Activated CD8-positive, alpha-beta T cell treated with anti-CD3 and anti-CD28 coated beads for 36 hours (primary cell): ENCODE results near the gene PDE6H. TPM values are rescaled to one million over a fixed set of nuclear protein-coding genes. Genes with fewer than 3 reads are reported as not detected.
A peak's percentile ranks its signal among the peaks of the same experiment; 100 is the strongest.

Experiments used
- ATAC-seq: fragments of 200-7000 bp; cut with Tn5 transposase; one replicate; pipeline ENCODE4 v1.10.0; 2021; ENCODE audit warnings: mild to moderate bottlenecking, moderate library complexity
- CTCF ChIA-PET: fragments of 350-600 bp; sonication (Branson Sonifier 250); formaldehyde crosslinking; loops from one replicate; lab custom pipeline; 2021; ENCODE audit warnings: antibody characterized with exemption; lab: Charles Lee
- POLR2A ChIA-PET: fragments of 350-600 bp; sonication (Branson Sonifier 250); formaldehyde crosslinking; loops from one replicate; lab custom pipeline; 2021; ENCODE audit warnings: antibody characterized with exemption; lab: Charles Lee
- DNase-seq: peaks from one replicate; pipeline ENCODE4 v3.0.0-alpha.2; 2020
- H3K27ac Mint-ChIP-seq: one replicate; pipeline ENCODE4 v1.8.0; 2021; ENCODE audit warnings: mild to moderate bottlenecking, mixed read lengths
- H3K27me3 Mint-ChIP-seq: one replicate; pipeline ENCODE4 v1.8.0; 2021; ENCODE audit warnings: mixed read lengths
- H3K36me3 Mint-ChIP-seq: one replicate; pipeline ENCODE4 v1.8.0; 2021; ENCODE audit warnings: low read depth, mixed read lengths
- H3K4me1 Mint-ChIP-seq: one replicate; pipeline ENCODE4 v1.8.0; 2021; ENCODE audit warnings: low read depth, mixed read lengths
- H3K4me3 Mint-ChIP-seq: one replicate; pipeline ENCODE4 v1.8.0; 2021; ENCODE audit warnings: mild to moderate bottlenecking, moderate library complexity, mixed read lengths
- H3K9me3 Mint-ChIP-seq: one replicate; pipeline ENCODE4 v1.8.0; 2021; ENCODE audit warnings: mixed read lengths
- intact Hi-C: fragments of 100-400 bp; cut with micrococcal nuclease; formaldehyde crosslinking; loops from one replicate; pipeline ENCODE4 v1.10.0; 2022
- total RNA-seq, 2 experiments: library from RNA; stranded (reverse); gene quantifications; one replicate each; pipeline ENCODE4 v1.2.3, GENCODE V29; 2021
- TF ChIP-seq, protein P1 (sequence below): fragments of 200-600 bp; IDR thresholded peaks from one replicate; pipeline ENCODE4 v1.8.0; 2022; ENCODE audit warnings: antibody characterized with exemption, mild to moderate bottlenecking

Gene PDE6H
- total RNA-seq, 2 experiments from 2014 or later = not detected

DNA sequence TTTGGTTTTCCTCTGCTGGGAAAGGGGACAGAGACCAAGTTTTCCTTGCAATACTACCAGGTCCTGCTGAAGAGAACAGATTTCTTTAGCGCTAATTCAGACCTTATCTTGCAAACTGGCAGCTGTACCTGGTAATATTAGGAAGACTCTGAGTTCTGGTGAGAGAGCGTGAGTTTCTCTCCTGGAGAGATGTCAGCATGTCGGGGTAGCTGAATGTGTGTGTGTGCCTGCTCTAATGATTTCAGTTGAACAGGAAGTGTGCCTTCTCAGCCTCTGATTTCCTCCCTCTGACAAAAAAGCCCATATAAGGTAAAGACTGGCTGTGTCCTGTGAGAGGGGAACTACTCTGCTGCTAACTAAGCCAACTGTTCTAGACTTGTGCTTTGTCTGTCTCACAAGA is 24.2 kb upstream of the PDE6H start:
- Mint-ChIP-seq H3K27ac (peak overlapping the region; percentile 97), H3K27me3 (no peaks in the 10 kb centered on the region), H3K4me3 (peak overlapping the region; percentile 68), H3K36me3 (peaks cover 88% of the 10 kb centered on the region), H3K9me3 (no peaks in the 10 kb centered on the region), H3K4me1 (peaks cover 84% of the 10 kb centered on the region)
- intact Hi-C loops = no loop called here
- ChIA-PET CTCF (interaction anchor here (1.0 to 2.6 kb wide), 5 partner anchors 10 to 179 kb away, joined by 4 to 11 read pairs (median 4); partner anchors contain the start of gene ERP27), POLR2A (interaction anchor here (1.0 to 3.8 kb wide), 6 partner anchors 9 to 179 kb away, joined by 3 to 41 read pairs (median 4); partner anchors contain the start of genes ARHGDIB and ERP27)
- TF ChIP-seq, protein P1, sequence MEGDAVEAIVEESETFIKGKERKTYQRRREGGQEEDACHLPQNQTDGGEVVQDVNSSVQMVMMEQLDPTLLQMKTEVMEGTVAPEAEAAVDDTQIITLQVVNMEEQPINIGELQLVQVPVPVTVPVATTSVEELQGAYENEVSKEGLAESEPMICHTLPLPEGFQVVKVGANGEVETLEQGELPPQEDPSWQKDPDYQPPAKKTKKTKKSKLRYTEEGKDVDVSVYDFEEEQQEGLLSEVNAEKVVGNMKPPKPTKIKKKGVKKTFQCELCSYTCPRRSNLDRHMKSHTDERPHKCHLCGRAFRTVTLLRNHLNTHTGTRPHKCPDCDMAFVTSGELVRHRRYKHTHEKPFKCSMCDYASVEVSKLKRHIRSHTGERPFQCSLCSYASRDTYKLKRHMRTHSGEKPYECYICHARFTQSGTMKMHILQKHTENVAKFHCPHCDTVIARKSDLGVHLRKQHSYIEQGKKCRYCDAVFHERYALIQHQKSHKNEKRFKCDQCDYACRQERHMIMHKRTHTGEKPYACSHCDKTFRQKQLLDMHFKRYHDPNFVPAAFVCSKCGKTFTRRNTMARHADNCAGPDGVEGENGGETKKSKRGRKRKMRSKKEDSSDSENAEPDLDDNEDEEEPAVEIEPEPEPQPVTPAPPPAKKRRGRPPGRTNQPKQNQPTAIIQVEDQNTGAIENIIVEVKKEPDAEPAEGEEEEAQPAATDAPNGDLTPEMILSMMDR = no peak
- DNase-seq (peak; percentile 73), ATAC-seq (peak; percentile 77)

DNA sequence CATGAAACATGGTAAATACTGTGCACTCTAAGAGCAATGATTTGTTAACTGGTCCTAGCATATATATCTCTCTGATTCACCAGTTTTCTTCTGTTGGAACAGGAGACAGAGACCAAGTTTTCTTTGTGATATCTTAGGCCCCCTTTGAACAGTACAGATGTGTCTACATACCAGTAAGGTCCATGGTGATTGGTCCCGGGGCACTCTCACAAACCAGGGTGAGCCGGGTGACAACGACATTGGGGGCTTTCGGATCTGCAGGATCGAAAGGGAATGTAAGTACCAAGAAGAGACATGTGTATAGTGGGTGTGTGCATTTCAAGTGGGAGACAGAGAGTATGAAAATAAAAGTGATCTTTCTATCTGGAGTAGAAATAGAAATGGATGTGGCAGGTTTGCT is 23.2 kb upstream of the PDE6H start:
- TF ChIP-seq, protein P1 = no peak
- no peaks in the 10 kb centered on the region for H3K27me3 Mint-ChIP-seq
- no peaks in the 10 kb centered on the region for H3K9me3 Mint-ChIP-seq
- ATAC-seq = peak; percentile 12
- CTCF ChIA-PET = interaction anchor here (1.7 to 2.6 kb wide), 3 partner anchors 11 to 180 kb away, joined by 4 to 11 read pairs (median 8); partner anchors contain the start of gene ERP27
- intact Hi-C loops = loop anchor here (5.0 to 10.0 kb wide), 2 partner anchors 43 to 555 kb away; no protein-coding TSS in a partner anchor
- H3K4me1 Mint-ChIP-seq = peaks cover 91% of the 10 kb centered on the region
- H3K4me3 Mint-ChIP-seq = peak overlapping the region; percentile 68
- H3K36me3 Mint-ChIP-seq = peaks cover 92% of the 10 kb centered on the region
- peak overlapping the region; percentile 97 for H3K27ac Mint-ChIP-seq
- POLR2A ChIA-PET = interaction anchor here (1.9 to 3.8 kb wide), 2 partner anchors 10 kb away, joined by 5 to 41 read pairs; partner anchors contain the start of gene ARHGDIB
- peak; percentile 73 for DNase-seq

DNA sequence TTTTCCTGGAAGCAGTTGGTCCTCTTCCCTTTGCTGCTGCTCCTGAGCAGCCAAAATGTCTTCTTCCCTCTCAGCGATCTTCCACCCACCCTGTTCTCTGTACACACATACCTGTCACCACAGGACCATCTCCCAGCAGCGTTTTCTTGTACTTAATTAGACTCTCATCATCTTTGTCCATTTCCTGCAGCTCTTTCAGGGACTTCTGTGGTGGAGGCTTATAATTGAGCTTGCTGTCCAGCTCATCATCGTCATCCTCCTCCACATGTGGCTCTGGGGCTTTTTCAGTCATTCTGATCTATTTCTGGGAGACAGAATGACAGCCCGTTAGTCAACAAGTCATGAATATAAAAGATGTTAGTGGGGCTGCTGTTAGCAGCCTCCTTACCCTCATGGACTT is 22.4 kb upstream of the PDE6H start:
- no peaks in the 10 kb centered on the region for H3K9me3 Mint-ChIP-seq
- intact Hi-C loops = loop anchor here (5.0 to 10.0 kb wide), 2 partner anchors 42 to 556 kb away; no protein-coding TSS in a partner anchor
- TF ChIP-seq, protein P1 = no peak
- H3K36me3 Mint-ChIP-seq = peaks cover 87% of the 10 kb centered on the region
- DNase-seq = peak; percentile 68
- POLR2A ChIA-PET = interaction anchor here (1.0 to 3.8 kb wide), 3 partner anchors 9 to 180 kb away, joined by 3 to 41 read pairs (median 5); partner anchors contain the start of gene ARHGDIB
- ATAC-seq = peak; percentile 25
- peak overlapping the region; percentile 97 for H3K27ac Mint-ChIP-seq
- CTCF ChIA-PET = no interaction called here
- peak overlapping the region; percentile 68 for H3K4me3 Mint-ChIP-seq
- H3K4me1 Mint-ChIP-seq = peaks cover 86% of the 10 kb centered on the region
- no peaks in the 10 kb centered on the region for H3K27me3 Mint-ChIP-seq

DNA sequence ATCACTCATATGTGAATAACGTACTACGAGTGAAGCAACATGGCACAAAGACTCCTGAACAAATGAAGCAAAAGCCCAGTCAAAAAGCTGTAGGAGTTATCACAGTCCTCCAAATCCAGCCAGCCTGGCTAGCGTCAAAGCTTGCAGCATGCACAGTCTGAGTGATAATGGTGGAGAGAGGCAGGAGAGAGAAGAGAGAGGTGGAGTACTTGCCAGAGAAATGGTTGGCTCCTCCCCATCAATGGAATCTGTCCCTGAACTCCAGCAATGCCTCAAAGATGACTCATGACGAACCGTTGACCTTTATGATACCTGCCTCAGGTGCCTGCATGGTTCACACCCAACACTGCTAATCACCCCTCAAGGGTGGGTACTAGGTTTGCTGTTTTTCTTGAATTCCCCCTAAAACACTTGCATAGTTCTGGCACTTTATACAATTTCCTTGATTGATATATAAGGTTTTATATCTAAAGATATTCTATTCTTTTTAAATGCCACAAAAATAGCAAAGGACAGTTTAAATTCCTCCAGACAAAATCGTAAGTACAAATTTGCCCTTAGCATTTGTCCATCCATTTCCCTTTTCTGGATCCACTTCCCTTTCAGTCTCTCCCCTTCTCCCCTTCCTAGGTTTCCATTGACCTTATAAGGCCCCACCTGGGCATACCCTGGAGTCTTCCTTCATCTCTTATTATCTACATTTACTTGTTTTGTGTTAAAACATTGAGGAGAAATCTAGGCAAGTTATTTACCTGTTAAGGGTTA is 21.7 kb upstream of the PDE6H start:
- ChIA-PET POLR2A (interaction anchor here (0.9 to 3.8 kb wide), 6 partner anchors 8 to 181 kb away, joined by 3 to 41 read pairs (median 5); partner anchors contain the start of gene ARHGDIB), CTCF (no interaction called here)
- ATAC-seq (no peak), DNase-seq (no peak)
- TF ChIP-seq, protein P1 = no peak
- Mint-ChIP-seq H3K36me3 (peaks cover 86% of the 10 kb centered on the region), H3K9me3 (no peaks in the 10 kb centered on the region), H3K27me3 (no peaks in the 10 kb centered on the region), H3K27ac (peak overlapping the region; percentile 97), H3K4me3 (peak overlapping the region; percentile 68), H3K4me1 (peaks cover 84% of the 10 kb centered on the region)
- intact Hi-C loops = loop anchor here (5.0 to 10.0 kb wide), 2 partner anchors 41 to 556 kb away; no protein-coding TSS in a partner anchor
